ENCODE results near the gene SHROOM1.
"Not testable (repeated sequence)": the region's sequence is repeated elsewhere in the genome, so short reads cannot be mapped to it uniquely, and the experiment has no call there.

The SHROOM1 gene, protein sequence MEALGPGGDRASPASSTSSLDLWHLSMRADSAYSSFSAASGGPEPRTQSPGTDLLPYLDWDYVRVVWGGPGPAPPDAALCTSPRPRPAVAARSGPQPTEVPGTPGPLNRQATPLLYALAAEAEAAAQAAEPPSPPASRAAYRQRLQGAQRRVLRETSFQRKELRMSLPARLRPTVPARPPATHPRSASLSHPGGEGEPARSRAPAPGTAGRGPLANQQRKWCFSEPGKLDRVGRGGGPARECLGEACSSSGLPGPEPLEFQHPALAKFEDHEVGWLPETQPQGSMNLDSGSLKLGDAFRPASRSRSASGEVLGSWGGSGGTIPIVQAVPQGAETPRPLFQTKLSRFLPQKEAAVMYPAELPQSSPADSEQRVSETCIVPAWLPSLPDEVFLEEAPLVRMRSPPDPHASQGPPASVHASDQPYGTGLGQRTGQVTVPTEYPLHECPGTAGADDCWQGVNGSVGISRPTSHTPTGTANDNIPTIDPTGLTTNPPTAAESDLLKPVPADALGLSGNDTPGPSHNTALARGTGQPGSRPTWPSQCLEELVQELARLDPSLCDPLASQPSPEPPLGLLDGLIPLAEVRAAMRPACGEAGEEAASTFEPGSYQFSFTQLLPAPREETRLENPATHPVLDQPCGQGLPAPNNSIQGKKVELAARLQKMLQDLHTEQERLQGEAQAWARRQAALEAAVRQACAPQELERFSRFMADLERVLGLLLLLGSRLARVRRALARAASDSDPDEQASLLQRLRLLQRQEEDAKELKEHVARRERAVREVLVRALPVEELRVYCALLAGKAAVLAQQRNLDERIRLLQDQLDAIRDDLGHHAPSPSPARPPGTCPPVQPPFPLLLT

DNA sequence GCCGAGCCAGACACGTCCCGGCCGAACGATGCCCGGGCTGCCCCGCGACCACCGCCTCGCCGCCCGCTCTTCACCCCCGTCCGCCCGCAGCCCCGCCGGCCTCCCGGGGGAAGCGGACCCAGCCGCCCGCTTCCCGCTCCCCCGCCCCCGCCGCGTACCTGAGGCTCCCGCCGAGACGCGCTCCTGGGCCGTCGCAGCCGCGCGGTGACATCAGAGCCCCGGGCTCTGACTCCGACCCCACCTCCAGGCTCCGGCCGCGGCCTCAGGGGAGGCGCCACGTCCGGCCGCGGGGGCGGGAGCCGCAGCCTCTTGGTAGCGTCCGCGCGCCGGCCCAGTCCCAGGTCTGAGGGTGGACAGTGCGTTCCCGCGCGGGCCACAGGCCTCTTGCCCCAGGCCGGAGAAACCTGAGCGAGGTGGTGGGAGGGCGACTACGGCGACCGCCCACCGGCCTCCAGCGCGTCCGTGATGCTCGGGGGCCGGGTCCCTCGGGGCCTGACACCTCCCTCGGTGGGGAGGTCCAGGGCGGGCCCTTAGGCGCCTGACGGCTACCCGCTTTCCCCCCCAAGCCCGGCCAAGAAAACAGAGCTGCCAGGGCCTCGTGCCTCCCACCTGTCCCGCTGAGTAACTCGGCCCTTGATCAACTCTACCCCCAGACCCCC, at the start of gene SHROOM1:
Gene SHROOM1 (minus strand): TSS at position 212 of the 659 bp plus-strand sequence. CDS start 4,507 bp downstream, outside the sequence.
- no peak for DNase-seq (ENCODE audit: low read depth)

DNA sequence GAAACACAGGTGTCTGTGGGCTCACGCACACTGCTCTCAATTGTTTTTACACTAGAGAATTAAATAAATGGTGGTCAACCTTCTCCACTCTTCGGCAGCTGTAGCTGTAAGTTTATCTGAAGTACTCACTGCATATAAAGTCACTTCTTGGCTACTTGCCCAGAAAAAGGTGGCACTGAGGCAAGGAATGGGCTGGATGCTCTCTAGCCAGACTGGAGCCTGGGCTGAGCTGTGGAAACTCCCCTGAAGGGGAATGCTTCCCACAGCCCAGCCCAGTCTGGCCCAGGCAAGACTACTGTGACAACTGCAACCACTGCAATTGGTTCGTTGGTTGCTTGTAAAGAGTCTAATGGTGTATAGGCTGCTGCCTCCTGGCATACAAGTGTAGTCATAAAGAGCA, 47.5 kb upstream of the SHROOM1 start:
- DNase-seq (ENCODE audit: low read depth) = no peak

- no peak for DNase-seq (ENCODE audit: low read depth)
Observed at GRCh38 chr5:132877466-132877865, 47.0 kb upstream of the SHROOM1 start.

DNA sequence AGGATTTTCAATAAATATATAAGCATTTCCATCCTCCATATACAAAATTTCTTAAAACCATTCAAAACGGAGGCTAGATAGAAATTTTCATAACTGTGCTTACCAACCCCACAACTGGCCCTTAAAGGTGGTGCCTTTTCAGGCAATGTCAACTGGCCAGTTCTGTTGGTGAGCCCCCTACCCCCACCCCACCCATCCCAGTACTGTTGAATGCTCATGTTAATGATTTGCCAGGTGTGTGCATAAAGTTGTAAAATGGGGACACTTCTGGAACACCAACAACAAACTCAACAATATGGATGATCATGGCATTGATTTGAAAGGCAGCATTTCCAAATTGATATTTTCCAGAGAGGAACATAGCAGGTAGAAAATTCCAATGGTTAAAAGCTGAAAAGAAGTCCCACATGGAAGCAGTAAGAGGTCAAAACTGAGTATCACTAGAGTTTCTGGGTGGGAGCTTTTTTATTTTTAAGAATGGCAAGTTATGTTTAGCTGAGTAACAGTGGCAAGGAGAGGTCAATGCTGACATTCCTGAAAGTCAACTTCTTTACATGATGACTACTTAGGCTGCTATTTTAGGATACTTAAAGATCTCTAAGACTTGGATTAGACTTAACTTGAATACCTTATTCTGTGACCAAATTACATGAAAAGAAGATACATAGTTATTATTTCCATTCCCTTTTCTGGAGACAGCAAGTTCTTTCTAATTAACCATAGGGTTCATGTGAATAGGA, 45.7 kb upstream of the SHROOM1 start:
- no peak for DNase-seq (ENCODE audit: low read depth)

GRCh38 chr5:132873930-132874271, 43.5 kb upstream of the SHROOM1 start:
- no peak for DNase-seq (ENCODE audit: low read depth)

DNA sequence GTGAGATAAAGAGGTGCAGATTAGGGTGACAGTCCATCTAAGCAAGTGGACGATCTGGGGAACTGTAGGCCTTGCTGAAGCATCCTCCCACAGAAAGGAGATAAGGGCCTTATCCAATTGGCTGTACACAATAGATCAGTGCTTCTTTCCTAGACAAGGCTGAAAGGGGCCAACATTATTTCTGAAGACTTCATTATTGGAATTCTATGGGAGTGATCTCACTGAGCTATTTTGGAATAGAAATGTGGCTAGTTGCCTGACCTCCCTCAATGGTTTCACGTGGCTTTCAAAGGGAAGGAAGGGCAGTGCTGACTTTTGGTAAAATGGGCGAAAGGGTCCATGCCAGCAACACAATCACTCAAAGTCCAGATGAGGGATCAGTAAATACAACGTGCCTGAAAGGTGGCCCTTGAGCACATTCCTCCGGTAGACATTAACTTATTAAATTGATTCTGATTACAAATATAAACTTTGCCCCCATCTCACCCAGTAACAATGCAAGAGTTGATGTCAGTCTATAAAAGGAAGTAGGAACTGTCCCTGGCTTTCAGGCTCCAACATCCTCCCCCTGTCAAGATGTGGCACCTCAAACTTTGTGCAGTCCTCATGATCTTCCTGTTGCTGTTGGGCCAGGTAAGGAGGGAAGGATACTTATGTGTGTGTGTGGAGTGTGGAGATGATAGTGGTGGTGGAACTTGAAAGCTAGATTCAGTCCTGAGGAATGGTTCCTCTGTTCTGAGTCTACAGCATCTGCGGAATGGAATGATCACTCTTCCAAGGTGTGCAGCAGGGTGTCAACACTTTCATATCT, 42.9 kb upstream of the SHROOM1 start, which contains the start of gene LEAP2:
Gene LEAP2 (plus strand): TSS at position 550 of the 811 bp plus-strand sequence. CDS start 27 bp downstream, at position 577.
- DNase-seq (ENCODE audit: low read depth) = no peak

DNA sequence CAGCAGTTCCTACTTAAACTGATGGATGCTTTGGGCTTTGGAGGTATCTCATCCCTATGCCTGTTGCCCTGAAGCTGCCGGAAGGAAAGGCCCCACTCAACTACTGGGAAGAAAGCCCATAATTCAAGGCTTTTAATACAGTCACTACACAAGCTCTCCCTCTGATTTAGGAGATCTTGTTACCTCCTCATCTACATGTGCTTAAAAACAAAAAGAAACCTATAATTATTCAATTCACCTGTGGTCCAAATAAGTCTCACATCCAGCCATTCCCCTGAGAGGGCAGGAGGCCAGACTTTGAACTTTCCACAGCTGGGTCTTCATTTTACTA, 42.3 kb upstream of the SHROOM1 start:
- no peak for DNase-seq (ENCODE audit: low read depth)

- DNase-seq (ENCODE audit: low read depth) = no peak
Observed at GRCh38 chr5:132871459-132872284, 41.2 kb upstream of the SHROOM1 start.

GRCh38 chr5:132870801-132871200, 40.4 kb upstream of the SHROOM1 start:
- DNase-seq (ENCODE audit: low read depth) = no peak

- DNase-seq (ENCODE audit: low read depth) = no peak
Observed at GRCh38 chr5:132868754-132869153, 38.3 kb upstream of the SHROOM1 start.

DNA sequence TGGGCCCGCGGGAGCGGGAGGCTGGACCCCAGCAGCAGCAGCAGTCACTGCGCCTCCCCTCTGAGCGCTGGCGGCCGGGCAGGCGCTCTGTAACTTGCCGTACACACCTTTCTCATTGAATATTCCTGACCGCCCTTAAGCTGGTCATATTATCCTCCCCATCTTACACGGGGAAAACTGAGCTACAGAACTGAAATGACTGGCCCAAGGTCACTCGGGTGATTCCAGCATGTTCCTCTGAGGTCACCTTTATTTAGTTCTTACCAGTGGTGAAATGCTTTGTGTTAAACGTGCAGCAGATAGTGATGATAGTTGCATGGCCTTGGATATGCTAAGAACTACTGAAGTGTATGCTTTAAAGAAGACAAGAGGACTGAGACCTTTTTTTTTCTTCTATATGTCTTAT, 36.6 kb upstream of the SHROOM1 start:
- no peak for DNase-seq (ENCODE audit: low read depth)

GRCh38 chr5:132866342-132867045, 36.0 kb upstream of the SHROOM1 start, which contains the start of the genes GDF9 and UQCRQ:
Gene GDF9, minus strand, starts transcription at chr5:132866469. Its CDS starts 1,936 bp downstream, at chr5:132864533.
Gene UQCRQ, plus strand, starts transcription at chr5:132866642. Its CDS starts 240 bp downstream, at chr5:132866882.
- peak; percentile 73 for DNase-seq (ENCODE audit: low read depth)

DNA sequence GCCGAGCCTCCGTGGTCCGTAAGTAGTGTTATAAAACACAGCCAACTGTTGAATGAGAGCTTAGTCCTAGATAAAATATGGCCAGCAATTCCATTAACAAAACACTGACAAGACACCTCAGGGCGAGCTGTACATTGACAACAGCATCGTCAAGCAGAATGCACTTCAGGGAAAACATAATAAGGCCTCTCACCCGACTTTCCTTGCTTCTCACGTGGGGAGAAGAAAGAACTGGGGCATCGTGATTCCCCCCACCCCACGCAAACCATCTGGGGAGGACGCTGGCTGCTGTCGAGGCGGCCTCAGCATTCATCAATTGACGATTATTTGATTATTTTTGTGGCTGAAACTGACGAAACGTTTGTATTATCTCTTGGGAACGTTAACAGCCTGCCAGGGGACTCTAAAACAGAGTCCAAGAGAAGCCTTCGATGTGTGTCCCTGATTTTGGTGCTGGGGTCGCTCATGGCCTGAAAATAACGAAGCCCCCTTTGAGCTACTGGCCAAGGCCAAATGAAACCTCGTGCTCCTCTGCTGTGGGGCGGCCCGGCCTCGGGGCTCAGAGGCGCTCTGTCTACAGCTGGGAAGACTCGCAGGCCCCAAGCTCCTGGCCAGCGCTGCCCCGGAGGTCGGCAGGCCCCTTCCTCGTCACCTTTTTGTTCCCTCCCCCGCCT, 35.4 kb upstream of the SHROOM1 start:
- no peak for DNase-seq (ENCODE audit: low read depth)

- DNase-seq (ENCODE audit: low read depth) = no peak
Observed at GRCh38 chr5:132860742-132861141, 30.3 kb upstream of the SHROOM1 start.

GRCh38 chr5:132859889-132860437, 29.5 kb upstream of the SHROOM1 start:
- DNase-seq (ENCODE audit: low read depth) = no peak

- DNase-seq (ENCODE audit: low read depth) = no peak
Observed at GRCh38 chr5:132856011-132856410, 25.6 kb upstream of the SHROOM1 start.

DNA sequence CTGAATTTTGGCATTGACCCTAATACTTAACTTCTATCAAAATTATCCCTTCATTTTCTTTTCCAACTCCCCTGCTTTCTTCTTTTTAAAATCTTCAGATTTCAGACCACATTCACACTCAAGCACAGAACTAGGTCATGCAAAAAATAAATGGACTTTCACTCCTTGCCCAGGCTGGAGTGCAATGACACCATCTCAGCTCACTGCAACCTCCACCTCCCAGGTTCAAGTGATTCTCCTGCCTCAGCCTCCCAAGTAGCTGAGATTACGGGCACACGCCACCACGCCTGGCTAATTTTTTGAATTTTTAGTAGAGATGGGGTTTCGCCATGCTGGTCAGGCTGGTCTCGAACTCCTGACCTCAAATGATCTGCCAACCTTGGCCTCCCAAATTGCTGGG, 24.5 kb upstream of the SHROOM1 start:
- DNase-seq (ENCODE audit: low read depth) = not testable (repeated sequence)

- DNase-seq (ENCODE audit: low read depth) = no peak
Observed at GRCh38 chr5:132854301-132854700, 23.9 kb upstream of the SHROOM1 start.

Data from activated T-cell treated with anti-CD3 and anti-CD28 coated beads for 1 hour (primary cell).